K562 treated with DMSO at 1 percent for 4 hours (cell line): ENCODE results near the gene DIMT1. TPM values are rescaled to one million over a fixed set of nuclear protein-coding genes. Genes with fewer than 3 reads are reported as not detected.

Experiments
- total RNA-seq: library from RNA; unstranded; fragments of 300-600 nt; gene quantifications from 2 replicates; pipeline ENCODE4 v1.2.3, GENCODE V29; 2022; ENCODE audit not compliant: insufficient read depth

Gene DIMT1
- total RNA-seq: 20.3 and 31.5 TPM in 2 replicates

GRCh38 chr5:62403411-62404250, at the start of gene DIMT1:
Gene DIMT1 (minus strand): TSS chr5:62403905. CDS start chr5:62403772, 133 bp downstream.

DNA sequence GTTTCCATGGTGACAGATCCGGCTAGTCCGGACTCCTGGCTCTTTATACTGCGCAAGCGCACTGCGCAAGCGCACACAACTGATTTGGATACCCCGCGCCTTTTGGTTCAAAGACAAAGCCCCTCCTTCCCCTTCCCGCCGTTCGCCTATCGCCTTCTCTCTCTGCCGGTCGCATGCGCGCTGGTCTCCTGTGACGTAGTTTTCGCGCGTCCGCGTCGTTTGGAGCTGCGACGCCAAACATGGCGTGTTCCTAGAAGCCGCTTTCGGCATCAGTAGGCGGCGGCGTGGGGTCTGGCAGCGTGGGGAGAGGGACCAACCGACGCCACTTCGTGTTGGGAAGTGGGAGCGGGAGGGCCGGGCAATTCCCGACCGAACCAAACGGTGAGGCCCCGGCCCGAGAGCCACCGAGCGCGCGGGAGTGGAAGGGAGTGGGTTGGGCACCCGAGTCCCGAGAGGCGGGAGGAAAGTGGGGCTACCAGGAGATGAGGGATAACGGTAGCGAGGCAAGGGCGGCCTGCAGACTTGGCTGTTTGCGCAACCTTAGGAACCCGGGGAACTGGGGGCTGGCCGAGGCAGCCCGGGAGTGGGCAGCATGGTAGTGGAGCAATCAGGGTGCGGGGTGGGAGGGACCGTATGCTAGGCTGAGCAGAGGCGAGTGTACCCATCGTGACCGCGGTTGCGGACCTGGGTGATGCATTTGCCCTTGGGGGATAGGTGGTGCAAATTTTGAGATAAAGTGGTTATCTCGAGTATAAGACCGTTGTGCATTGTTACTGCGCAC, 9.0 kb upstream of the DIMT1 start, which contains the start of gene IPO11:
IPO11 (plus strand) TSS at position 215 of the 781 bp plus-strand sequence. CDS start 24,517 bp downstream, outside the sequence.

Other genes starting within 250 kb of the DIMT1 start
- 33.8 and 36.4 TPM in 2 replicates for gene KIF2A, start 97.7 kb downstream of the DIMT1 start, total RNA-seq
- 20.5 and 22.7 TPM in 2 replicates for gene IPO11, start 8.9 kb upstream of the DIMT1 start, total RNA-seq
- not detected in 2 replicates for gene LRRC70, start 174.9 kb upstream of the DIMT1 start, total RNA-seq